ENCODE data around the gene PLD1.
A peak's percentile ranks its signal among the peaks of the same experiment; 100 is the strongest.
"Not testable (repeated sequence)": the region's sequence is repeated elsewhere in the genome, so short reads cannot be mapped to it uniquely, and the experiment has no call there.

Gene PLD1

GRCh38 chr3:171768281-171768900 is 41.9 kb downstream of the PLD1 start:
- DNase-seq: no peak

GRCh38 chr3:171765511-171765887 is 44.8 kb downstream of the PLD1 start:
- peak; percentile 49 for DNase-seq

GRCh38 chr3:171763392-171763791 is 46.9 kb downstream of the PLD1 start:
- DNase-seq: no peak

- no peak for DNase-seq
These were observed 49.8 kb downstream of the PLD1 start for GRCh38 chr3:171760477-171760876.

GRCh38 chr3:171758109-171758508 is 52.2 kb downstream of the PLD1 start:
- DNase-seq: no peak

- no peak for DNase-seq
These were observed 52.8 kb downstream of the PLD1 start for GRCh38 chr3:171757361-171758034.

GRCh38 chr3:171755656-171756055 is 54.6 kb downstream of the PLD1 start:
- no peak for DNase-seq

GRCh38 chr3:171755015-171755589 is 55.2 kb downstream of the PLD1 start:
- DNase-seq: peak; percentile 41

- DNase-seq: no peak
These were observed 56.4 kb downstream of the PLD1 start for GRCh38 chr3:171753665-171754408.

GRCh38 chr3:171753025-171753472 is 57.2 kb downstream of the PLD1 start:
- no peak for DNase-seq

GRCh38 chr3:171752329-171752728 is 58.0 kb downstream of the PLD1 start:
- no peak for DNase-seq

GRCh38 chr3:171749124-171749523 is 61.2 kb downstream of the PLD1 start:
- no peak for DNase-seq

- no peak for DNase-seq
These were observed 62.0 kb downstream of the PLD1 start for GRCh38 chr3:171748064-171748924.

- no peak for DNase-seq
These were observed 62.9 kb downstream of the PLD1 start for GRCh38 chr3:171747223-171747920.

- not testable (repeated sequence) for DNase-seq
These were observed 63.7 kb downstream of the PLD1 start for GRCh38 chr3:171746320-171747222.

GRCh38 chr3:171745577-171746319 is 64.5 kb downstream of the PLD1 start:
- DNase-seq: no peak

- DNase-seq: no peak
These were observed 66.0 kb downstream of the PLD1 start for GRCh38 chr3:171744158-171744741.

- no peak for DNase-seq
These were observed 66.7 kb downstream of the PLD1 start for GRCh38 chr3:171743327-171744157.

GRCh38 chr3:171741377-171741776 is 68.9 kb downstream of the PLD1 start:
- DNase-seq: no peak

Data from suppressor macrophage treated with lipopolysaccharide for 4 hours (primary cell).